Prostate gland (tissue), 2 donors: ENCODE data around the gene KRT39. TPM values are rescaled to one million over a fixed set of nuclear protein-coding genes. Genes with fewer than 3 reads are reported as not detected.
"Not testable (repeated sequence)": the region's sequence is repeated elsewhere in the genome, so short reads cannot be mapped to it uniquely, and the experiment has no call there.

Experiments used
- DNase-seq: peaks from one replicate; pipeline ENCODE4 v3.0.0-alpha.2; 2019; ENCODE audit warnings: low spot score
- H3K27ac ChIP-seq, 2 donors: fragments of 200-600 bp; sonication (generic); 2 replicates each; pipeline ENCODE4 v1.5.1; 2017 to 2019
- H3K27me3 ChIP-seq: fragments of 200-600 bp; sonication (generic); replicated peaks from 2 replicates; pipeline ENCODE4 v1.5.1; 2019; ENCODE audit not compliant: insufficient read depth
- H3K36me3 ChIP-seq, 2 donors: fragments of 200-600 bp; sonication (generic); 1 replicate in 1 of 2; 2 replicates in 1 of 2; pipeline versions ENCODE4 v1.5.1 to v1.8.1; 2017 to 2019
- H3K4me1 ChIP-seq: fragments of 200-600 bp; sonication (generic); replicated peaks from 2 replicates; pipeline ENCODE4 v1.5.1; 2019
- H3K4me3 ChIP-seq, 2 donors: fragments of 200-600 bp; sonication (generic); 2 replicates each; pipeline ENCODE4 v1.5.1; 2017 to 2019
- H3K9me3 ChIP-seq: fragments of 200-600 bp; sonication (generic); 2 replicates; pipeline ENCODE4 v1.5.1; 2017
- POLR2A ChIP-seq: fragments of 450-650 bp; IDR thresholded peaks from one replicate; pipeline ENCODE4 v1.6.1; 2016; ENCODE audit warnings: antibody characterized with exemption, mild to moderate bottlenecking
- POLR2AphosphoS5 ChIP-seq: sonication (generic); formaldehyde crosslinking; IDR thresholded peaks from one replicate; pipeline ENCODE4 v1.6.1; 2017; ENCODE audit warnings: antibody characterized with exemption
- WGBS: methylation state at CpG from one replicate; pipeline ENCODE4 v1.1.5; 2018; 5-methylcytosine and 5-hydroxymethylcytosine counted together
- intact Hi-C: fragments of 100-400 bp; cut with DNase I; formaldehyde crosslinking; loops from one replicate; pipeline ENCODE4 v1.14.2; 2022
- total RNA-seq, 2 donors: library from RNA; depleted of rRNA; stranded (reverse); fragments of >200 nt; gene quantifications; one replicate each; pipeline ENCODE4 v1.1.0, GENCODE V29; 2016
- TF ChIP-seq, protein P1 (sequence below), 4 experiments: fragments of 200-600 bp in 2 of 4; fragments of 450-650 bp in 2 of 4; sonication (generic) in 2 of 4; IDR thresholded peaks; 1 replicate in 3 of 4; 2 replicates in 1 of 4; pipeline ENCODE4 v1.5.1; 2016 to 2019; ENCODE audit warnings: antibody characterized with exemption in 4 of 4, mild to moderate bottlenecking in 2 of 4, moderate library complexity in 2 of 4

KRT39 gene
- total RNA-seq, 2 donors from 2014 or later = not detected

DNA sequence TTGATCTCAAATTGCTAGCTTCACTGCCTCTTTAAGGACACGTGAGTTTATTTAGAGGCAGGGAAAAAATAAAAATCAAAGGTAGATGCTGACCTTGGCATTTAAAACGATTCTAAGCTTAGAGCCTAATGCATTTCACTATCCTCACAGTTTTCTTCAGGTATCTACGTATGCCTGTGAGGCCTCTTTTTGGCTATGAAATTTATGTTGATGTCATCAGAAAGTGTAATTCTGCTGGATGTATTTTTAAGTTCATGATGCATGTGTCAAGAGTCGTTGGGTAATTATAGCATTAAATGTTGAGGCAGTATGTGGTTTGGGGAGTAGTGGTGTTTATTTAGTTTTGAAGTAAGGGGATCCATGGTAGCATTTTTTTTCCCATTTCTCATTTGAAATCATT is 37.2 kb upstream of the KRT39 start:
- TF ChIP-seq POLR2A (no peak), POLR2AphosphoS5 (no peak)
- TF ChIP-seq, protein P1, sequence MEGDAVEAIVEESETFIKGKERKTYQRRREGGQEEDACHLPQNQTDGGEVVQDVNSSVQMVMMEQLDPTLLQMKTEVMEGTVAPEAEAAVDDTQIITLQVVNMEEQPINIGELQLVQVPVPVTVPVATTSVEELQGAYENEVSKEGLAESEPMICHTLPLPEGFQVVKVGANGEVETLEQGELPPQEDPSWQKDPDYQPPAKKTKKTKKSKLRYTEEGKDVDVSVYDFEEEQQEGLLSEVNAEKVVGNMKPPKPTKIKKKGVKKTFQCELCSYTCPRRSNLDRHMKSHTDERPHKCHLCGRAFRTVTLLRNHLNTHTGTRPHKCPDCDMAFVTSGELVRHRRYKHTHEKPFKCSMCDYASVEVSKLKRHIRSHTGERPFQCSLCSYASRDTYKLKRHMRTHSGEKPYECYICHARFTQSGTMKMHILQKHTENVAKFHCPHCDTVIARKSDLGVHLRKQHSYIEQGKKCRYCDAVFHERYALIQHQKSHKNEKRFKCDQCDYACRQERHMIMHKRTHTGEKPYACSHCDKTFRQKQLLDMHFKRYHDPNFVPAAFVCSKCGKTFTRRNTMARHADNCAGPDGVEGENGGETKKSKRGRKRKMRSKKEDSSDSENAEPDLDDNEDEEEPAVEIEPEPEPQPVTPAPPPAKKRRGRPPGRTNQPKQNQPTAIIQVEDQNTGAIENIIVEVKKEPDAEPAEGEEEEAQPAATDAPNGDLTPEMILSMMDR (IDR thresholded peaks at IDR 0.05) = no peak
- no peaks in the 10 kb centered on the region for H3K4me1 ChIP-seq
- H3K36me3 ChIP-seq = no peaks in the 10 kb centered on the region
- intact Hi-C loops = no loop called here
- H3K27me3 ChIP-seq = no peaks in the 10 kb centered on the region
- H3K9me3 ChIP-seq = no peaks in the 10 kb centered on the region
- no peak overlapping the region for H3K4me3 ChIP-seq
- no peak for DNase-seq
- no peak overlapping the region for H3K27ac ChIP-seq
- WGBS = 62% methylated on average over 4 of the region's 4 CpGs

- intact Hi-C loops = no loop called here
- Histone ChIP-seq H3K27ac (no peak overlapping the region), H3K4me1 (no peaks in the 10 kb centered on the region), H3K36me3 (no peaks in the 10 kb centered on the region), H3K9me3 (no peaks in the 10 kb centered on the region), H3K27me3 (no peaks in the 10 kb centered on the region), H3K4me3 (no peak overlapping the region)
- TF ChIP-seq POLR2AphosphoS5 (no peak), POLR2A (no peak)
- TF ChIP-seq, protein P1 (IDR thresholded peaks at IDR 0.05) = no peak
- DNase-seq = no peak
- WGBS = 82% methylated on average over 5 of the region's 5 CpGs
Observed at GRCh38 chr17:41002814-41003213, 36.1 kb upstream of the KRT39 start.

DNA sequence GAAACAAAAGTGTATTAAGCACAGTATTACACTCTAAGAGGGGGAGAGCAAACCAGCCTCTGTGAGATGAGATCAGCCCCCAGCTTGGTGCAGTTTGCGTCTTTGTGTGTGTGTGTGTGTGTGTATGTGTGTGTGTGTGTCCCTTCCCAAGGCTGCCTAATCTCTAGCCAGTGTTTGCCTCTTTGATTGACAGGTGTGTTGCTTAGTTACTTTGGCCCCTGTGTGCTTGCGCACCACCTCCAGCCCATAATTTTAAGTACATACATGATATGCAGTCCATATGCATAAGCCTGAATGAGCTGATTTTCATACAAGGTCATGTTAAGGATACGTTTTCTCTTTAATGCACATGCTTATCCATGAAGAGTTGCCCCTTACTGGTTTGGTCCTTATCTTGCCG is 35.0 kb upstream of the KRT39 start:
- no peak overlapping the region for H3K4me3 ChIP-seq
- H3K9me3 ChIP-seq = no peaks in the 10 kb centered on the region
- no peaks in the 10 kb centered on the region for H3K27me3 ChIP-seq
- H3K27ac ChIP-seq = no peak overlapping the region
- DNase-seq = no peak
- WGBS = 92% methylated on average over 4 of the region's 4 CpGs
- no peaks in the 10 kb centered on the region for H3K36me3 ChIP-seq
- TF ChIP-seq POLR2A (no peak), POLR2AphosphoS5 (no peak)
- TF ChIP-seq, protein P1 (IDR thresholded peaks at IDR 0.05) = no peak
- H3K4me1 ChIP-seq = no peaks in the 10 kb centered on the region
- intact Hi-C loops = no loop called here

- H3K4me3 ChIP-seq, DNase-seq, H3K27me3 ChIP-seq, H3K4me1 ChIP-seq, H3K36me3 ChIP-seq, intact Hi-C loops, H3K27ac ChIP-seq, H3K9me3 ChIP-seq: not testable (repeated sequence)
- 83% methylated on average over 6 of the region's 6 CpGs for WGBS
Observed at GRCh38 chr17:40999563-40999962, 32.8 kb upstream of the KRT39 start, which contains the start of gene KRTAP3-2. Gene KRTAP3-2, minus strand, starts transcription at chr17:40999906. Its CDS starts 53 bp downstream, at chr17:40999853.

GRCh38 chr17:40997361-40997760 is 30.6 kb upstream of the KRT39 start:
- 86% methylated on average over 2 of the region's 2 CpGs for WGBS
- TF ChIP-seq, protein P1 (IDR thresholded peaks at IDR 0.05) = no peak
- TF ChIP-seq POLR2AphosphoS5 = no peak
- no peak for TF ChIP-seq POLR2A
- intact Hi-C loops = no loop called here
- H3K4me1 ChIP-seq = no peaks in the 10 kb centered on the region
- H3K27ac ChIP-seq = no peak overlapping the region
- no peak for DNase-seq
- no peaks in the 10 kb centered on the region for H3K9me3 ChIP-seq
- H3K4me3 ChIP-seq = no peak overlapping the region
- H3K27me3 ChIP-seq = no peaks in the 10 kb centered on the region
- no peaks in the 10 kb centered on the region for H3K36me3 ChIP-seq
